ENCODE measurements around the gene DLD. TPM values are rescaled to one million over a fixed set of nuclear protein-coding genes. Genes with fewer than 3 reads are reported as not detected.
A peak's percentile ranks its signal among the peaks of the same experiment; 100 is the strongest.

Gene DLD
- total and polyA plus RNA-seq, 9 of the 15 experiments (the other 6 are each of a cell fraction or from before 2014, with no cell fraction given), result 130 to 639 (median 247) TPM

- intact Hi-C loops (cut with micrococcal nuclease), result loop anchor here (10.0 kb wide), 1 partner anchor 63 kb away; no protein-coding TSS in a partner anchor
- Histone ChIP-seq H3K4me2 (ENCODE audit: insufficient read depth, low read length) (no peak overlapping the region), H3K79me2 (ENCODE audit: control insufficient read depth, insufficient read depth, low read length) (peaks cover 40% of the 10 kb centered on the region), H2AFZ (ENCODE audit: low read depth, low read length) (no peak overlapping the region), H3K9me1 (ENCODE audit: control insufficient read depth, insufficient read depth, low read length) (no peaks in the 10 kb centered on the region), H3K27me3 (ENCODE audit: control insufficient read depth in 2 of 2, insufficient read depth in 2 of 2, low read length in 2 of 2) (no peaks in the 10 kb centered on the region), H3K9ac (ENCODE audit: insufficient read depth in 1 of 2, low read depth in 2 of 2, low read length in 2 of 2) (no peak overlapping the region), H3K27ac (ENCODE audit: extremely low read depth, low read depth, low read length) (no peak overlapping the region), H3K36me3 (ENCODE audit: control insufficient read depth, insufficient read depth, low read length) (peaks cover 94% of the 10 kb centered on the region), H3K4me3 (no peak overlapping the region), H3K9me3 (replicated peaks; ENCODE audit: control insufficient read depth, insufficient read depth, low read depth, low read length) (no peaks in the 10 kb centered on the region), H3K4me1 (replicated peaks in 1 of 2; ENCODE audit: control insufficient read depth in 2 of 2, insufficient read depth in 2 of 2, low read length in 2 of 2) (no peaks in the 10 kb centered on the region), H4K20me1 (replicated peaks; ENCODE audit: control insufficient read depth, insufficient read depth, low read length) (no peaks in the 10 kb centered on the region)
- BruUV-seq (replicated peaks), result no TSS peak
- TF ChIP-seq, protein P1, sequence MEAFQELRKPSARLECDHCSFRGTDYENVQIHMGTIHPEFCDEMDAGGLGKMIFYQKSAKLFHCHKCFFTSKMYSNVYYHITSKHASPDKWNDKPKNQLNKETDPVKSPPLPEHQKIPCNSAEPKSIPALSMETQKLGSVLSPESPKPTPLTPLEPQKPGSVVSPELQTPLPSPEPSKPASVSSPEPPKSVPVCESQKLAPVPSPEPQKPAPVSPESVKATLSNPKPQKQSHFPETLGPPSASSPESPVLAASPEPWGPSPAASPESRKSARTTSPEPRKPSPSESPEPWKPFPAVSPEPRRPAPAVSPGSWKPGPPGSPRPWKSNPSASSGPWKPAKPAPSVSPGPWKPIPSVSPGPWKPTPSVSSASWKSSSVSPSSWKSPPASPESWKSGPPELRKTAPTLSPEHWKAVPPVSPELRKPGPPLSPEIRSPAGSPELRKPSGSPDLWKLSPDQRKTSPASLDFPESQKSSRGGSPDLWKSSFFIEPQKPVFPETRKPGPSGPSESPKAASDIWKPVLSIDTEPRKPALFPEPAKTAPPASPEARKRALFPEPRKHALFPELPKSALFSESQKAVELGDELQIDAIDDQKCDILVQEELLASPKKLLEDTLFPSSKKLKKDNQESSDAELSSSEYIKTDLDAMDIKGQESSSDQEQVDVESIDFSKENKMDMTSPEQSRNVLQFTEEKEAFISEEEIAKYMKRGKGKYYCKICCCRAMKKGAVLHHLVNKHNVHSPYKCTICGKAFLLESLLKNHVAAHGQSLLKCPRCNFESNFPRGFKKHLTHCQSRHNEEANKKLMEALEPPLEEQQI (IDR thresholded peaks at IDR 0.05), result no peak
- TF ChIP-seq HDAC1 (IDR thresholded peaks at IDR 0.05) (peak in 1 of 2 experiments; percentile 30; a peak in 1 of 4 replicates), PHB (CRISPR knock-in tag; IDR thresholded peaks at IDR 0.05) (no peak), ZNF146 (CRISPR knock-in tag; IDR thresholded peaks at IDR 0.05; ENCODE audit: unreplicated experiment) (peak; percentile 51), NELFE (IDR thresholded peaks at IDR 0.05; ENCODE audit: insufficient read depth, insufficient read length) (no peak), EP400 (IDR thresholded peaks at IDR 0.05) (no peak), SMARCA5 (IDR thresholded peaks at IDR 0.05) (0 out of 2 replicates have a peak, but pooled peaks have one; percentile 30), EP300 (IDR thresholded peaks at IDR 0.05; ENCODE audit: low read length) (no peak), MAFK (IDR thresholded peaks at IDR 0.05; ENCODE audit: low read length) (no peak)
- WGBS (ENCODE audit: insufficient coverage, low coverage, missing lambda C conversion rate), result 97% methylated on average over 2 of the region's 2 CpGs
- ChIA-PET CTCF (ENCODE audit: low intra/inter-chr PET ratio) (no interaction called here), POLR2A (interaction anchor here (0.6 to 1.8 kb wide), 3 partner anchors 13 to 23 kb away, joined by 3 to 4 read pairs (median 3); no protein-coding TSS in a partner anchor)
- FAIRE-seq (no peak), DNase-seq (ENCODE audit: extremely low read depth in 1 of 4, low spot score in 3 of 4) (no peak), ATAC-seq (no peak)
- in situ Hi-C loops (cut with MboI), result no loop called here
Measured at GRCh38 chr7:107911981-107912380, 21.0 kb downstream of the DLD start.
